Glutamatergic neuron (in vitro differentiated cells): Measurements from ENCODE around the gene TIE1. TPM values are rescaled to one million over a fixed set of nuclear protein-coding genes. Genes with fewer than 3 reads are reported as not detected.
A peak's percentile ranks its signal among the peaks of the same experiment; 100 is the strongest.

ENCODE experiments used
- DNase-seq: peaks from one replicate; pipeline ENCODE4 v3.0.0; 2022
- H3K27ac Mint-ChIP-seq: one replicate; pipeline ENCODE4 v1.8.0; 2020; ENCODE audit warnings: mild to moderate bottlenecking, mixed read lengths, inconsistent platforms; ENCODE audit not compliant: unreplicated experiment
- H3K27me3 Mint-ChIP-seq: one replicate; pipeline ENCODE4 v1.8.0; 2020; ENCODE audit warnings: mild to moderate bottlenecking, moderate library complexity, mixed read lengths, inconsistent platforms; ENCODE audit not compliant: unreplicated experiment
- H3K36me3 Mint-ChIP-seq: one replicate; pipeline ENCODE4 v1.8.0; 2020; ENCODE audit warnings: mild to moderate bottlenecking, mixed read lengths, inconsistent platforms; ENCODE audit not compliant: unreplicated experiment
- H3K4me1 Mint-ChIP-seq: one replicate; pipeline ENCODE4 v1.8.0; 2020; ENCODE audit warnings: mild to moderate bottlenecking, low read depth, mixed read lengths, inconsistent platforms; ENCODE audit not compliant: unreplicated experiment
- H3K4me3 Mint-ChIP-seq: one replicate; pipeline ENCODE4 v1.8.0; 2020; ENCODE audit warnings: mild to moderate bottlenecking, mixed read lengths, inconsistent platforms; ENCODE audit not compliant: unreplicated experiment
- H3K9me3 Mint-ChIP-seq: one replicate; pipeline ENCODE4 v1.8.0; 2020; ENCODE audit warnings: mild to moderate bottlenecking, moderate library complexity, mixed read lengths, inconsistent platforms; ENCODE audit not compliant: unreplicated experiment
- total RNA-seq: library from RNA; stranded (reverse); fragmentation: NEBNext Ultra II Directional; extraction: Animal tissue kit (Norgen Biotek cat#: 25700); gene quantifications from one replicate; pipeline ENCODE4 v1.2.1, GENCODE V29; 2021; ENCODE audit not compliant: unreplicated experiment
- TF ChIP-seq, protein P1 (sequence below): fragments of 200-600 bp; sonication (generic); IDR thresholded peaks from one replicate; pipeline ENCODE4 v1.5.0; 2021; ENCODE audit not compliant: partially characterized antibody, unreplicated experiment

Gene TIE1
- total RNA-seq, 1 donor from 2014 or later = 11.3 TPM

DNA sequence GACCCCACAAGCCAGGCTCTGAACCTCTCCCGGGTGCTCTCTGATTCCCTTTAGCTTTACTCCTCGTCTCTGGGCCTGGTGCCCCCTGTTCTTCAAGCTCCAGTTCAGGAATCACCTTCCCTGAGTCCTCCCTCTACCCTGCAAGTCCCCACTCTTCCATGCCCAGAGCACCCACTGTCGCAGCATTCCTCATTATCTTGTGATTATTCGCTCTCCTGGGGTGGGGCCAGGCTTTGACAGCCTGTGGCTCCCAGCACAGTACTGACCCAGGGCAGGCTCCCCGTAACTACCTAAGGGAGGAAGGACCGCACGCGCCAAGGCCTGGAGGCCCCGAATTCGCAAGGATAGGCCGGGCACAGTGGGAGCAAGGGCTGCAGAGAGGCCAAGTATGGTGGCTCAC is 14.7 kb upstream of the TIE1 start:
- H3K9me3 Mint-ChIP-seq = no peaks in the 10 kb centered on the region
- peaks cover 7% of the 10 kb centered on the region for H3K4me1 Mint-ChIP-seq
- H3K27ac Mint-ChIP-seq = peak overlapping the region; percentile 22
- DNase-seq = no peak
- TF ChIP-seq, protein P1, sequence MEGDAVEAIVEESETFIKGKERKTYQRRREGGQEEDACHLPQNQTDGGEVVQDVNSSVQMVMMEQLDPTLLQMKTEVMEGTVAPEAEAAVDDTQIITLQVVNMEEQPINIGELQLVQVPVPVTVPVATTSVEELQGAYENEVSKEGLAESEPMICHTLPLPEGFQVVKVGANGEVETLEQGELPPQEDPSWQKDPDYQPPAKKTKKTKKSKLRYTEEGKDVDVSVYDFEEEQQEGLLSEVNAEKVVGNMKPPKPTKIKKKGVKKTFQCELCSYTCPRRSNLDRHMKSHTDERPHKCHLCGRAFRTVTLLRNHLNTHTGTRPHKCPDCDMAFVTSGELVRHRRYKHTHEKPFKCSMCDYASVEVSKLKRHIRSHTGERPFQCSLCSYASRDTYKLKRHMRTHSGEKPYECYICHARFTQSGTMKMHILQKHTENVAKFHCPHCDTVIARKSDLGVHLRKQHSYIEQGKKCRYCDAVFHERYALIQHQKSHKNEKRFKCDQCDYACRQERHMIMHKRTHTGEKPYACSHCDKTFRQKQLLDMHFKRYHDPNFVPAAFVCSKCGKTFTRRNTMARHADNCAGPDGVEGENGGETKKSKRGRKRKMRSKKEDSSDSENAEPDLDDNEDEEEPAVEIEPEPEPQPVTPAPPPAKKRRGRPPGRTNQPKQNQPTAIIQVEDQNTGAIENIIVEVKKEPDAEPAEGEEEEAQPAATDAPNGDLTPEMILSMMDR = no peak
- H3K36me3 Mint-ChIP-seq = no peaks in the 10 kb centered on the region
- peak overlapping the region; percentile 28 for H3K4me3 Mint-ChIP-seq
- peaks cover 9% of the 10 kb centered on the region for H3K27me3 Mint-ChIP-seq

DNA sequence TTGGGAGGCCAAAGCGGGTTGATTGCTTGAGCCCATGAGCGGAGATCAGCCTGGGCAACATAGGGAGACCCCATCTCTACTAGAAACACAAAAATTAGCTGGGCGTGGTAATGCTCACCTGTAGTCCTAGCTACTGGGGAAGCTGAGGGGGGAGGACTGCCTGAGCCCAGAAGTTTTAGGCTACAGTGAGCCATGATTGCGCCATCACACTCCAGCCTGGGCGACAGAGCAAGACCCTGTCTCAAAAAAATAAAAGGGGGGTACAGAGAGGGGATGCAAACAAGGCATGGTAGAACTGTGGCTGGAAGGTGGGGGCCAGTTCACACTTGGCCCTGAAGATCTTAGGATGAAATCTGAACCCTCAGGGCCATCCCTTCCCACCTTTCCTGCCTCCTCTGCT is 14.2 kb upstream of the TIE1 start:
- Mint-ChIP-seq H3K4me1 (peaks cover 7% of the 10 kb centered on the region), H3K9me3 (no peaks in the 10 kb centered on the region), H3K27me3 (peaks cover 9% of the 10 kb centered on the region), H3K27ac (no peak overlapping the region), H3K36me3 (no peaks in the 10 kb centered on the region), H3K4me3 (no peak overlapping the region)
- no peak for DNase-seq
- TF ChIP-seq, protein P1 = no peak

DNA sequence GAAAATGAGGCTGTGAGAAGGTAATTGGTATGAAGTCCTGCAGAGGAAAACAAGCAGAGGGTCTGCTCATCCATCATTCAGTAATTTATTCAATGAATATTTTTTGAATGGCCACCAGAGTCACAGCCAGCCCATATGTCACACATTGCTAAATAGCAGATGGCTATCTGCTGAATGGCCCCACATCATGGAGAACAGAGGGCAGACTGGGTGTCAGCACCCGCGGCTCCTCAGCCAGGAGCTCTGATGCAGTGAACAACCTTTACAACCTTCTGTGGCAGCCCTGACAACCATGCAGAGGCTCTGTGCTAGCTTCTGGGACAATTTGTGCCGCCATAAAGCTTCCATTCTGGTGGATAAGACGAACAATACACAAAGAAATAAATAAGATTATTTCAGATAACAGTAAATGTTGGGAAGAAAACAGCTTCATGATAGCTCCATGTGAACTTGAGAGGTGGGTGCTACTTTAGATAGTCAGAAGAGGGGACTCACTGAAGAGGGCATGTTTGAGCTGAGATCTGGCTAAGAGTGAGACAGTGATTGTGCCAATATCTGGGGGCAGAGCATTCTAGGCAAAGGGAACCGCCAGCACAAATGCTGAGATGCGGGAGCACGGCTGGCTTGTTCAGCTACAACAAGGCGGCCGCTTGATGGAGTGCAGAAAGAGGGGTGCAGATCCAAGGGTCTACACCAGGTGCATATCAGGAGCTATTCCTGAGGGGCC is 12.6 kb upstream of the TIE1 start:
- Mint-ChIP-seq H3K4me3 (peak overlapping the region; percentile 31), H3K36me3 (no peaks in the 10 kb centered on the region), H3K27ac (no peak overlapping the region), H3K9me3 (no peaks in the 10 kb centered on the region), H3K4me1 (peaks cover 18% of the 10 kb centered on the region), H3K27me3 (peaks cover 11% of the 10 kb centered on the region)
- TF ChIP-seq, protein P1 = no peak
- DNase-seq = no peak

DNA sequence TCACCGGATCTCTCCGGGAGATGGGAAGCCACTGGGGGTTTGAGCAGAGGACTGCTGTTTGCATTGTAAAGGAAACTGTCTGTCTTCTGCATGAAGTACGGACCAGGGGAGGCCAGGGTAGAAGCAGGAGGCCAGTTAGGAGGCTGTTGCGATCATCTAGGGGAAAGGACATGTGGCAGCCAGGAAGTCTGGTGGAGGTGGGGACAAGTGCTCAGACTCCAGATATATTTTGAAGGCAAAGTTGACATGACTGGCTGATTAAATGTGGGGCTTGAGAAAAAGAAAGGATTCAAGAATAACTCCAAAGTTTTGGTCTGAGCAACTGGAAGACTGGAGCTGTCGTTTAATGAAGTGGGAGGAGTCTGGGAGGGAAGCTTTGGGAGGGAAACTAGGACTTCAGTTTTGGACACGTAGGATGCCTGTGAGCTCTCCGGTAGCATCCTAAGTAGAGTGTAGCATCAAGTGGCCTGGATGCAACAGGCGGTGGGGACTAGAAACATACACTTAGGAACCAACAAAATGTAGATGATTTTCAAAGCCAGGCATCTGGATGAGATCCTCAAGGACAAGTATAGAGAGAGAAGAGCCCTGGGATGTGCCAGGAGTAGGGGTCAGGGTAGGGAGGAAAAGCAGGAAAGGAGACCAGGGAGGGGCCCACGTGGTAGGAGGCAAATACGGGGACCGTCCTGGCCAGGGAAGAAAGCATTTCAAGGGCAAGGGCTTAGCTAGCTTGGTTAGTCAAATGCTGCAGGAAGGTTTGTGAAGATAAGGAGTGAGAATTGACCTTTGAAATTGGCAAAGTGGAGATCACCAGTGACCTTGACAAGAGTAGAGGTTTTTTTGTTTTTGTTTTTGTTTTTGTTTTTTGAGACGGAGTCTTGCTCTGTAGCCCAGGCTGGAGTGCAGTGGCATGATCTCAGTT is 11.7 kb upstream of the TIE1 start:
- no peaks in the 10 kb centered on the region for H3K36me3 Mint-ChIP-seq

More for the DNA sequence above, 11.7 kb upstream of the TIE1 start:
- Mint-ChIP-seq H3K4me1 (peaks cover 20% of the 10 kb centered on the region), H3K27ac (no peak overlapping the region), H3K27me3 (peaks cover 12% of the 10 kb centered on the region), H3K9me3 (no peaks in the 10 kb centered on the region), H3K4me3 (no peak overlapping the region)
- no peak for DNase-seq
- TF ChIP-seq, protein P1 = no peak
